ENCODE data around the gene AMH. TPM values are rescaled to one million over a fixed set of nuclear protein-coding genes. Genes with fewer than 3 reads are reported as not detected.

The AMH gene
- total and polyA plus RNA-seq, 2 experiments from 2014 or later: 1.9 to 6.8 TPM

GRCh38 chr19:2210206-2210605, 38.9 kb upstream of the AMH start:
- Mint-ChIP-seq H3K4me3 (no peak overlapping the region), H3K27me3 (ENCODE audit: insufficient read depth, low read depth, poor library complexity) (no peaks in the 10 kb centered on the region), H3K27ac (no peak overlapping the region), H3K36me3 (ENCODE audit: low read depth) (peaks cover 35% of the 10 kb centered on the region), H3K4me1 (peaks cover 3% of the 10 kb centered on the region; the same call in 2 of the 3 replicates), H3K9me3 (no peaks in the 10 kb centered on the region; the same call in 2 of the 3 replicates)
- ATAC-seq: no peak
- Histone ChIP-seq H3K79me2 (replicated peaks; ENCODE audit: insufficient read depth) (0 out of 2 replicates have a peak, but pooled peaks cover 3% of the 10 kb centered on the region), H3K4me3 (no peak overlapping the region), H3K27me3 (ENCODE audit: insufficient read depth) (no peaks in the 10 kb centered on the region), H3K27ac (ENCODE audit: low read depth) (no peak overlapping the region), H3K9me2 (ENCODE audit: insufficient read depth) (no peaks in the 10 kb centered on the region), H4K20me1 (replicated peaks; ENCODE audit: insufficient read depth) (0 out of 2 replicates have a peak, but pooled peaks cover 10% of the 10 kb centered on the region), H3K4me1 (ENCODE audit: insufficient read depth) (peaks cover 5% of the 10 kb centered on the region; the same call in 1 of the 2 replicates), H3K36me3 (ENCODE audit: insufficient read depth) (peaks cover 9% of the 10 kb centered on the region; the same call in 1 of the 2 replicates), H2AFZ (no peak overlapping the region), H3F3A (replicated peaks; ENCODE audit: low read depth) (0 out of 2 replicates have a peak, but pooled peaks cover 2% of the 10 kb centered on the region), H3K4me2 (no peak overlapping the region)
- TF ChIP-seq NANOG (IDR thresholded peaks at IDR 0.05; ENCODE audit: borderline replicate concordance) (no peak), JUNB (IDR thresholded peaks at IDR 0.05; ENCODE audit: unreplicated experiment) (no peak), REST (IDR thresholded peaks at IDR 0.05; ENCODE audit: unreplicated experiment) (no peak), EZH2phosphoT487 (IDR thresholded peaks at IDR 0.05; ENCODE audit: unreplicated experiment) (no peak), ZNF331 (CRISPR knock-in tag; IDR thresholded peaks at IDR 0.05; ENCODE audit: low read depth) (no peak), CREB1 (CRISPR knock-in tag; IDR thresholded peaks at IDR 0.05; ENCODE audit: low read depth) (no peak), POLR2AphosphoS5 (IDR thresholded peaks at IDR 0.05; ENCODE audit: low read depth) (no peak), ZNF114 (CRISPR knock-in tag; IDR thresholded peaks at IDR 0.05) (no peak), EZH2 (IDR thresholded peaks at IDR 0.05; ENCODE audit: low read depth, unreplicated experiment) (no peak), STAT1 (IDR thresholded peaks at IDR 0.05; ENCODE audit: unreplicated experiment) (no peak), ETS1 (IDR thresholded peaks at IDR 0.05) (no peak), CTCF (conservative IDR thresholded peaks at IDR 0.05; ENCODE audit: low read depth in 2 of 2) (no peak)
- DNase-seq (ENCODE audit: low spot score): no peak

All from GM23338 (cell line).